ENCODE results near the gene CMKLR1. TPM values are rescaled to one million over a fixed set of nuclear protein-coding genes. Genes with fewer than 3 reads are reported as not detected.
A peak's percentile ranks its signal among the peaks of the same experiment; 100 is the strongest.

The CMKLR1 gene
- total and polyA plus RNA-seq, 9 of the 15 experiments (the other 6 are each of a cell fraction or from before 2014, with no cell fraction given) = 0.11 to 1.4 (median 0.20) TPM

GRCh38 chr12:108337235-108338223 lies 1.6 kb downstream of the CMKLR1 start (continued):
- TF ChIP-seq ATF3 (IDR thresholded peaks at IDR 0.05) (peak; percentile 70), ATF3 (CRISPR knock-in tag; conservative IDR thresholded peaks at IDR 0.05) (no peak), DNMT1 (IDR thresholded peaks at IDR 0.05) (no peak), ELK3 (CRISPR knock-in tag; IDR thresholded peaks at IDR 0.05) (no peak), ATF7 (IDR thresholded peaks at IDR 0.05) (0 out of 2 replicates have a peak, but pooled peaks have one; percentile 40), DPF2 (IDR thresholded peaks at IDR 0.05) (peak; percentile 96), PML (IDR thresholded peaks at IDR 0.05; ENCODE audit: low read length) (peak; percentile 71; the same call in 1 of the 2 replicates), BHLHE40 (IDR thresholded peaks at IDR 0.05; ENCODE audit: low read length) (peak; percentile 7; the same call in 1 of the 2 replicates), SMC3 (conservative IDR thresholded peaks at IDR 0.05; ENCODE audit: insufficient read depth, low read depth, low read length) (peak; percentile 29; the same call in 1 of the 2 replicates), PHB2 (IDR thresholded peaks at IDR 0.05; ENCODE audit: low read depth) (peak; percentile 74; the same call in 1 of the 2 replicates), RBM25 (IDR thresholded peaks at IDR 0.05; ENCODE audit: low read depth, low read length, severe bottlenecking) (peak; percentile 83), TFAM (CRISPR knock-in tag; conservative IDR thresholded peaks at IDR 0.05) (no peak), PKNOX1 (IDR thresholded peaks at IDR 0.05) (peak; percentile 37; the same call in 1 of the 2 replicates), NRF1 (conservative IDR thresholded peaks at IDR 0.05 in 1 of 2, IDR thresholded peaks at IDR 0.05 in 1 of 2) (0 out of 4 replicates have a peak, but pooled peaks of 1 of the 2 experiments have one; percentile 9), MAFG (tag; conservative IDR thresholded peaks at IDR 0.05) (peak; percentile 47), TRIM24 (IDR thresholded peaks at IDR 0.05) (peak; percentile 63 to 85; a peak in 3 of 4 replicates), EP400 (IDR thresholded peaks at IDR 0.05) (peak; percentile 42; the same call in 1 of the 2 replicates), TOE1 (IDR thresholded peaks at IDR 0.05; ENCODE audit: borderline replicate concordance) (0 out of 2 replicates have a peak, but pooled peaks have one; percentile 21), TOE1 (CRISPR knock-in tag; IDR thresholded peaks at IDR 0.05; ENCODE audit: borderline replicate concordance, low read depth) (no peak), TBL1XR1 (IDR thresholded peaks at IDR 0.05; ENCODE audit: low read length in 2 of 2) (peak in 1 of 2 experiments; percentile 24; a peak in 1 of 4 replicates), ZNF561 (CRISPR knock-in tag; conservative IDR thresholded peaks at IDR 0.05) (no peak), CBFB (CRISPR knock-in tag; IDR thresholded peaks at IDR 0.05) (no peak)
- TF ChIP-seq, protein P1, sequence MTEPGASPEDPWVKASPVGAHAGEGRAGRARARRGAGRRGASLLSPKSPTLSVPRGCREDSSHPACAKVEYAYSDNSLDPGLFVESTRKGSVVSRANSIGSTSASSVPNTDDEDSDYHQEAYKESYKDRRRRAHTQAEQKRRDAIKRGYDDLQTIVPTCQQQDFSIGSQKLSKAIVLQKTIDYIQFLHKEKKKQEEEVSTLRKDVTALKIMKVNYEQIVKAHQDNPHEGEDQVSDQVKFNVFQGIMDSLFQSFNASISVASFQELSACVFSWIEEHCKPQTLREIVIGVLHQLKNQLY (CRISPR knock-in tag; conservative IDR thresholded peaks at IDR 0.05) = no peak

Data from K562 (cell line).